Effector memory CD4-positive, alpha-beta T cell (primary cell): ENCODE results near the gene CHRNB2.
A peak's percentile ranks its signal among the peaks of the same experiment; 100 is the strongest.

ENCODE experiments used
- DNase-seq, 3 donors: peaks; one replicate each; pipeline ENCODE4 v3.0.0-alpha.2; 2020
- H3K27ac ChIP-seq: 2 replicates; pipeline ENCODE4 v1.7.0; 2013; ENCODE audit warnings: mild to moderate bottlenecking, low read length, moderate library complexity; ENCODE audit not compliant: insufficient read depth, poor library complexity, severe bottlenecking
- H3K27me3 ChIP-seq: replicated peaks from 2 replicates; pipeline ENCODE4 v1.7.0; 2013; ENCODE audit warnings: mild to moderate bottlenecking, low read length; ENCODE audit not compliant: insufficient read depth, control insufficient read depth, poor library complexity, severe bottlenecking
- H3K36me3 ChIP-seq: 2 replicates; pipeline ENCODE4 v1.7.0; 2013; ENCODE audit warnings: mild to moderate bottlenecking, low read length, moderate library complexity; ENCODE audit not compliant: control insufficient read depth, insufficient read depth
- H3K4me1 ChIP-seq: 2 replicates; pipeline ENCODE4 v1.7.0; 2013; ENCODE audit warnings: low read length, mild to moderate bottlenecking; ENCODE audit not compliant: control insufficient read depth, insufficient read depth, poor library complexity, severe bottlenecking
- H3K4me3 ChIP-seq: 2 replicates; pipeline ENCODE4 v1.7.0; 2013; ENCODE audit warnings: low read length, low read depth, mild to moderate bottlenecking; ENCODE audit not compliant: insufficient read depth, poor library complexity, severe bottlenecking
- H3K9me3 ChIP-seq: 2 replicates; pipeline ENCODE4 v1.7.0; 2013; ENCODE audit warnings: mild to moderate bottlenecking, low read length, moderate library complexity; ENCODE audit not compliant: control insufficient read depth

Gene CHRNB2

DNA sequence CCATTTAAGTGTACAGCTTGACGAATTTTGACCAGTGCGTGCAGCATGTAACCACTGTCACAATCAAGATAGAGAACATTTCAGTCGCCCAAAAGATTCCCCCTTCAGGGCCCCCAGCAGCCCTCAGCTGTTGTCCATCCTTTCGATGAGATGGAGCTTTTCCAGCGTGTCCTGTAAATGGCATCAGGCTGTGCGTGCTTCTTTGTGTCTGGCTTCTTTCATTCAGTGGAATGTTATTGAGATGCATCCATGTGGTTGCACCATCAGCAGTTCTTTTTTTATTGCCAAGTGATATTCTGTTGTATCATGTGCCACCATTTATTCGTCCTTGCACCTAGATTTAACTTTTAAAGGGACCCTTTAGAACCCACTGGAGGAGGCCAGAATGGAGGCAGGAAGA, 31.0 kb upstream of the CHRNB2 start:
- Histone ChIP-seq H3K27ac (no peak overlapping the region), H3K27me3 (no peaks in the 10 kb centered on the region), H3K4me1 (no peaks in the 10 kb centered on the region), H3K9me3 (no peaks in the 10 kb centered on the region), H3K36me3 (no peaks in the 10 kb centered on the region), H3K4me3 (no peak overlapping the region)
- DNase-seq: no peak

DNA sequence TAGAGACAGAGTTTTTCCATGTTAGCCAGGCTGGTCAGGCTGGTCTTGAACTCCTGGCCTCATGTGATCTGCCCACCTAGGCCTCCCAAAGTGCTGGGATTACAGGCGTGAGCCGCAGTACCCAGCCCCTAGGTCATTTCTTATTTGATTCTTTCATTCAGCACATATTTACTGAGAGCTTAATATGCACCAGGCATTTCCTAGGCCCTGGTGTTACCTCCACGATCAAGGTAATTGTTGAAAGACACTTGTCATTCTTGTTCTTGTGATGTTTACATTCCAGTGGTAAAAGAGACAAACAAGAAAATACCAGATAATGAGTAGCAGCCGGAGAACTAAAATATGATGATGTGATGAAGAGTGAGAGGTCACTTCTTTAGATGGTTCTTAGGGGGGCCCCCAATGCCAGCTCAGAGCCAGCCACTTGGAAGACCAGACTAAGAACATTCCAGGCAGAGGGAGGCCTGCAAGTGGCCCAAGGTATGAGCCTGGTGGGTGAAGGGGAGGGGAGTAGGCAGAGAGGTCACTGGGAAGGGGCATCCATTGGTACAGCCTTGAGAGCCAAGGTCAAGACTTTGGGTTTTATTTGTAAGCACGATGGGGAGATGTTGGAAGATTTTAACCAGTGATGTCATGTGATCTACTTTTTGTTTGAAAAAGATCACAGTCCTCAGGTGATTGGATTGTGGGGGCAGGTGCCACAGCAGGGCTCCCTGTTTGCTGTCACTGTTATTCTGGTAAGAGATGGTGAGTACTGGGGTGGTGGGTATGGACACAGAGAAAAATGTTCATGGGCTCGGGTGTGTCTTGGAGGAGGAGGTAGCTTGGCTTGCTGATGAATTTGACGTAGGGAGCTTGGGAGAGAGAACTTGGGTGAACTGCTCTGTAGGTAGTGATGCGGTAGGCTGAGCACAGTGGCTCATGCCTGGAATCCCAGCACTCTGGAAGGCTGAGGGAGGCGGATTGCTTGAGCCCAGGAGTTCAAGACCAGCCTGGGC, 27.8 kb upstream of the CHRNB2 start:
- DNase-seq: no peak
- Histone ChIP-seq H3K4me3 (no peak overlapping the region), H3K9me3 (no peaks in the 10 kb centered on the region), H3K4me1 (no peaks in the 10 kb centered on the region), H3K27me3 (no peaks in the 10 kb centered on the region), H3K36me3 (no peaks in the 10 kb centered on the region), H3K27ac (no peak overlapping the region)

GRCh38 chr1:154541231-154541630, 26.3 kb upstream of the CHRNB2 start:
- DNase-seq: no peak
- H3K27ac ChIP-seq: no peak overlapping the region

DNA sequence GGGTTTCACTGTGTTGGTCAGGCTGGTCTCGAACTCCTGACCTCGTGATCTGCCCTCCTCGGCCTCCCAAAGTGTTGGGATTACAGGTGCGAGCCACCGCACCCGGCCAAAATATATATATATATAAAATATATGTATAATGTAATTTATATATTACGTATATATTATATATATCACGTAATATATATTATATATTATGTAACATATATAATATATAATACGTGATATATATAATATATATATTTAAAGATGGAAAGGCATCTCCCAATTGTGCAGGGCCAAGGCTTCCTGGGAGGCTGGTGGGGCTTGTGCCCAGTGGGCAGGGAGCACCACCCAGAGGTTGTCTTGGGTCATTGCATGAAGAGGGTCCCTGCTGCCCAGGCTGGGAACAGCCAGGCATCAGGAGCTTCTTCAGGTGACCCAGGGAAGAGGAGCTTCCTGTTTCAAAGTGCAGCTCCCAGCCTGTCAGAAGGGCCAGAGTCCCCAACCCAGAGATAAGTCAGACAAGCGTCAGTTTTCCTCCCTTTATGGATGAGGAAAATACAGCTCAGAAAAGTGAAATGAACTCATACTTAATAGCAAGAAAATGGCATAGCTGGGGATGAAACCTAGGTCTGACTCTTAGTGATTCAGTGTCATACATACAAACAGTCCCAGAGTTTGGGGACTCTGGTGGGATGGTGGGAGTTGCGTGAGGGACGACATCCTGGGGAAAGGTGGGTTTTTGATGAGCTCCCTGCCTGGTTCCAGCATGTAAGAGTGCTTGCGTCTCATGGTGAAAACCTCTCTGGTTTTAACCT, 21.1 kb upstream of the CHRNB2 start:
- H3K27ac ChIP-seq: no peak overlapping the region
- peak in 1 of 3 donors; percentile 34 for DNase-seq
- H3K4me1 ChIP-seq: no peaks in the 10 kb centered on the region
- no peaks in the 10 kb centered on the region for H3K27me3 ChIP-seq
- H3K4me3 ChIP-seq: no peak overlapping the region
- no peaks in the 10 kb centered on the region for H3K9me3 ChIP-seq
- peaks cover 22% of the 10 kb centered on the region for H3K36me3 ChIP-seq

More at GRCh38 chr1:154541231-154541630, 26.3 kb upstream of the CHRNB2 start:
- no peaks in the 10 kb centered on the region for H3K4me1 ChIP-seq
- no peaks in the 10 kb centered on the region for H3K27me3 ChIP-seq
- no peaks in the 10 kb centered on the region for H3K9me3 ChIP-seq
- H3K4me3 ChIP-seq: no peak overlapping the region
- no peaks in the 10 kb centered on the region for H3K36me3 ChIP-seq

DNA sequence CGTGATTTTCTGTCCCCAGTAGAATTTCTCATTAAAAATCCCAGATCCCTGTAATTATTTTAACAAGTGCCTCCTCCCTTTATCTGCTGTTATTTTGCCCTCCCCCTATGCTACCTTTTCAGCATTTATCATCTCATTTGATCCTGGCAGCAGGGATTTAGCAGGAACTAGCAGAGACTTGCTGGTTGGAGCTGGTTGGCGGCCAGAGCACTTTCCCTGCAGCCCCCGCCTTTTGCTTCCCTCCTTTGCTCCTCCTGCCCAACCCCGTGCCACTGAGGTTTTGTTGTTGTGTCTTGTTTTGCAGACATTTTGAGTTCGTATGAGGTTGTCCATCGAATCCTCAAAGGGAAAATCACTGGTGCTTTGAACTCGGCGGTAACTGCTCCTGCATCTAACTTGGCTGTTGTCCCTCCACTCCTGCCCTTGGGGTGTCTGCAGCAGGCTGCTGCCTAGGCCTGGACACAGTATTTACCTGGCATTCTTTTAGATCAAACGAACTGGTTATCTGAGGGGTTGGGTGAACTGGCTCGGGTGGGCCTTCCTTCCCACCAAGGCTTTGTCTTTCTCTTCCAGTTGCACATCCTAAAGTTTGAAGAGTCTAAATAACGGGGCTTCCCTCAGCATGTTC, 20.4 kb upstream of the CHRNB2 start:
- Histone ChIP-seq H3K27ac (no peak overlapping the region), H3K36me3 (peaks cover 30% of the 10 kb centered on the region)
- no peak for DNase-seq

DNA sequence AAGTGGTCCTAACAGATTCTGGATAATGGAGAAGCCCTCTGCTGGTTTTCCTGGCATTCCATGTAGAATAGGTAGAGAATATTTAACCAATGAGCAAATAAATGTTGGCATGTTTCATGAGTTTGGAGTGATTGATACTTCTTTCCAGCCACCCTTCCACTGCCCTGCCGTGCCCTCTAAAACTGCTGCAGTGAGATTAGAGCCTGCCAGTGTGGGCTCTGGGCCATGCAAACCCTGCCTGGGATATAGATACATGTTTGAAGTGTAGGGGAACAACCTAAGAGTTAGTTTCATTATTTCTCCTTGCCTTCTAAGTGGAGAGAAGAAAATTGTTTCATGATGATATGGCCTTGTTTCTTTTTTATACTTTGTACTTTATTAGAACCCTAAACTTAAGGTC, 19.6 kb upstream of the CHRNB2 start:
- Histone ChIP-seq H3K4me3 (no peak overlapping the region), H3K36me3 (peaks cover 38% of the 10 kb centered on the region), H3K9me3 (no peaks in the 10 kb centered on the region), H3K27ac (no peak overlapping the region), H3K27me3 (no peaks in the 10 kb centered on the region), H3K4me1 (no peaks in the 10 kb centered on the region)
- no peak for DNase-seq

More for the DNA sequence above, 20.4 kb upstream of the CHRNB2 start:
- Histone ChIP-seq H3K27me3 (no peaks in the 10 kb centered on the region), H3K4me1 (no peaks in the 10 kb centered on the region), H3K4me3 (no peak overlapping the region), H3K9me3 (no peaks in the 10 kb centered on the region)

DNA sequence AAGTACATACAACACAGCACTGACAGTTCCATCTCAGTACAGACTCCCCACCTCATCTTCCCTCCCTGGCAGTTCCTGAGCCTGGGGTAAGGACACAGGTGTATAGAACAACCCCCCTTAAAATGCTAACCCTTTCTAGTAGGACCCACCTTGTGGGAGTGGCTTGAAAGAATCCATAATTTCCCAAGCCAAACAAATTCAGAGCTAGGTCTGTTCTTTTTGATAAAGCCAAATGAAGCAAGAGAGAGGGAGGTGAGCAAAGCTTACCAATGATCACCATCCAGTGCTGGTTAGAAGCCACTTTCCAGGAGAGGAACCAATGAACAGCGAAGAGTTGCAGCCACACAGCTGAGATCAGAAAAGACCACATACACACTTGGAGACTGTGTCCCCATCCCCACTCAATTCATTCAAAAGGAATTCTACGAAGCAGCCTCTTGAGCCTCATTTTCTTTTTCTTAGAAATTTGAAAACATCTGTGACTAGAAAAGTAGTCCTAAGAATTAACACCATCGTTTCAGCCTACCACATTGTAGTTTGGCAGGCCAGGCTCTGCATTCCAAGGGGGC, 18.3 kb upstream of the CHRNB2 start:
- no peaks in the 10 kb centered on the region for H3K9me3 ChIP-seq
- no peaks in the 10 kb centered on the region for H3K4me1 ChIP-seq
- no peak for DNase-seq
- no peak overlapping the region for H3K4me3 ChIP-seq
- peaks cover 51% of the 10 kb centered on the region for H3K36me3 ChIP-seq
- H3K27ac ChIP-seq: no peak overlapping the region
- no peaks in the 10 kb centered on the region for H3K27me3 ChIP-seq

- H3K27ac ChIP-seq: no peak overlapping the region
- H3K4me1 ChIP-seq: no peaks in the 10 kb centered on the region
- no peaks in the 10 kb centered on the region for H3K9me3 ChIP-seq
- DNase-seq: no peak
- no peaks in the 10 kb centered on the region for H3K27me3 ChIP-seq
- no peak overlapping the region for H3K4me3 ChIP-seq
- peaks cover 59% of the 10 kb centered on the region for H3K36me3 ChIP-seq
These were observed 17.5 kb upstream of the CHRNB2 start for GRCh38 chr1:154550070-154550469.

DNA sequence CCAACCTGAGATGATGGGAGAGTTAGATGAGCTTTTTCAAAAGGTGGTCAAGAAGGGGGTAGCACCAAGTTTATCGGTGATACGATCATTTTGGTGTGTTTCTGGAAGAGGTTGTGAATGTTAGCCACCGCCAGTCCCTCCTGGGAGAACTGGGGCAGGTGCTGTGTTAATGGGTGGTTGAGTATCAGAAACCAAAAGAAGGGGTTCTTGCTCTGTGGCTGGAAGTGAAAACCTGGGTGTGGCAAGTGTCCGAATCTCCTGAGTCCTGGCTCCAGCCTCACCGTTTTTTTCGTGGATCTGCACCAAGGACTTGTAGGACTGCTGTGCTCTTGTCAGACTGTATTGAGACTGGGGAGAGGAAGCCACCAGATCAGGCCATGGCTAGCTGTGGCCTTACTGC, 16.9 kb upstream of the CHRNB2 start:
- H3K27ac ChIP-seq: no peak overlapping the region
- no peak for DNase-seq

More for the DNA sequence above, 16.9 kb upstream of the CHRNB2 start:
- no peaks in the 10 kb centered on the region for H3K4me1 ChIP-seq
- peaks cover 64% of the 10 kb centered on the region for H3K36me3 ChIP-seq
- H3K9me3 ChIP-seq: no peaks in the 10 kb centered on the region
- H3K4me3 ChIP-seq: no peak overlapping the region
- no peaks in the 10 kb centered on the region for H3K27me3 ChIP-seq
